ENCODE data around the gene PDE9A.
"Not testable (repeated sequence)": the region's sequence is repeated elsewhere in the genome, so short reads cannot be mapped to it uniquely, and the experiment has no call there.

GRCh38 chr21:42720484-42720883 lies 67.1 kb downstream of the PDE9A start:
- TF ChIP-seq EZH2 (IDR thresholded peaks at IDR 0.05; ENCODE audit: low read depth); CTCF (conservative IDR thresholded peaks at IDR 0.05): not testable (repeated sequence)
